ENCODE measurements around the gene AFAP1.

DNA sequence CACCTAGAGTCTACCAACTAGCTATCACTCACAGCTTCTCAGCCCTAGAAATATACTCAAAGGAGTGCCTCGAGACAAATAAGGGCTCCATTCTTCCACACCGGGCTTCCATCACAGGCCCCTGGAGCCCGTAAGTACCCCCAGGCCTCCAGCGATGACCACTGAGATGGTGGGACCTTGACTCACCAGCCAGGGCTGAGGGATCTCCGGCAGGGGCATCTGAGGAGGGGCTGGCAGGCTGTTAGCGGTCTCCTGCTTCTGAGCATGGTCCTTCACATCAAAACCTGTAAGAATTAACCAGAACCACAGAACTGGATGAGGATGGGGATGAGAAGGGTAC lies 71.3 kb downstream of the AFAP1 start:
- TF ChIP-seq GATA3 (IDR thresholded peaks at IDR 0.05; ENCODE audit: low read depth, low read length) (no peak), GATA2 (IDR thresholded peaks at IDR 0.05; ENCODE audit: low read depth, low read length) (no peak)

Measured in SH-SY5Y (cell line).